Retinal pigment epithelial cell (primary cell): ENCODE data around the gene RAP1GDS1.

ENCODE experiments used
- DNase-seq: peaks from one replicate; pipeline ENCODE4 v3.0.0-alpha.2; 2010; ENCODE audit warnings: low read depth
- H3K4me3 ChIP-seq: 2 replicates; pipeline ENCODE4 v1.5.1; 2011; ENCODE audit warnings: mild to moderate bottlenecking, low read length, control low read depth, moderate library complexity
- TF ChIP-seq, protein P1 (sequence below): conservative IDR thresholded peaks from 2 replicates; pipeline ENCODE4 v1.5.1; 2011; ENCODE audit warnings: low read depth, low read length, control low read depth, inconsistent platforms

RAP1GDS1 gene

DNA sequence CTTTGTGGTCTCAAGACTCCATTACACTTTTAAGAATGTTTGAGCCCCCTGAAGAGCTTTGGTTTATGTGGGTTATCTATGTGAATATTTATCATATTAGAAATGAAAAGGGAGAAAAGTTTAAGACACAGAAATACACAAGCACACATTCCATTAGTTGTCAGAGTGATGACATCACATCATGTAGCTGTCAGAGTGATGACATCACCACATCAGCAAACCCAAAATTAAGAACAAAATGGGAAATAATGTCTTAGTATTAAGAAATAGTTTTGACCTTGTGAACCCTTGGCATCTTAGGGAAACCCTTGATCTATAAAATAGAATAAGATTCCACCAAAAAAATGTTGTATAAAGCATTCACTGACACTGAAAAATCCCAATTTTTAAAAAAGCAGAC is 201.3 kb downstream of the RAP1GDS1 start:
- DNase-seq, result no peak
- TF ChIP-seq, protein P1, sequence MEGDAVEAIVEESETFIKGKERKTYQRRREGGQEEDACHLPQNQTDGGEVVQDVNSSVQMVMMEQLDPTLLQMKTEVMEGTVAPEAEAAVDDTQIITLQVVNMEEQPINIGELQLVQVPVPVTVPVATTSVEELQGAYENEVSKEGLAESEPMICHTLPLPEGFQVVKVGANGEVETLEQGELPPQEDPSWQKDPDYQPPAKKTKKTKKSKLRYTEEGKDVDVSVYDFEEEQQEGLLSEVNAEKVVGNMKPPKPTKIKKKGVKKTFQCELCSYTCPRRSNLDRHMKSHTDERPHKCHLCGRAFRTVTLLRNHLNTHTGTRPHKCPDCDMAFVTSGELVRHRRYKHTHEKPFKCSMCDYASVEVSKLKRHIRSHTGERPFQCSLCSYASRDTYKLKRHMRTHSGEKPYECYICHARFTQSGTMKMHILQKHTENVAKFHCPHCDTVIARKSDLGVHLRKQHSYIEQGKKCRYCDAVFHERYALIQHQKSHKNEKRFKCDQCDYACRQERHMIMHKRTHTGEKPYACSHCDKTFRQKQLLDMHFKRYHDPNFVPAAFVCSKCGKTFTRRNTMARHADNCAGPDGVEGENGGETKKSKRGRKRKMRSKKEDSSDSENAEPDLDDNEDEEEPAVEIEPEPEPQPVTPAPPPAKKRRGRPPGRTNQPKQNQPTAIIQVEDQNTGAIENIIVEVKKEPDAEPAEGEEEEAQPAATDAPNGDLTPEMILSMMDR, result no peak
- H3K4me3 ChIP-seq, result no peak overlapping the region

DNA sequence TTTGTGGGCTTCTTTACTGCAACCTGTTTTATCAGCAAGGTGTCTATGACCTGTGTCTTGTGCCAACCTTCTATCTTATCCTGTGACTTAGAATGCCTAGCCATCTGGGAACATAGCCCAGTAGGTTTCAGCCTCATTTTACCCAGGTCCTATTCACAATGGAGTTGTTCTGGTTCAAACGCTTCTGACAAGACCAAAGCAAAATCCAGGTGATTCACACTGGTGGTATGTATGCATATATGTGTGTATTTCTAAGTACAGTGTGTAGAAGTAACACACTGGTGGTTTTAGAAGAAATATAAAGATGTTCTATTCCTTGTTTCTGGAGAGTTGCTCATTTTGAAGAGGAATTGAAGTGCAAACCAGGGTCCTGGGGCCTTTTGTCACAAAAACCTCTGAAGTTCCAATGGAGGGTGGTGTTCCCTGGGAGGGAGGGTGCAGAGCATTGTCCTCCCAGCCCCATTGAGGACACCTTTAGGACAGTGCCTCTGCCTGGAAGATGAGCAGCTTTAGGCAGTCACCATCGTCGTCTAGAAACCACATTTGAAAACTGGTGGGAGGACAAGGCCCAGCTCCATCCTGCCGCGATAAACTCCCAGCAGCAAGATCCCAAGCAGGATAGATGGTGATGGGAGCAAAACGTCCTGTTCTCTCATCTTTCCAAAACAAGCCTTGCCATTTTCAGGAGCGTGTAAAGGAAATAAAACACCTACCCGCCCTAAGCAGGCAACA is 205.8 kb downstream of the RAP1GDS1 start:
- no peak overlapping the region for H3K4me3 ChIP-seq
- TF ChIP-seq, protein P1, result no peak
- no peak for DNase-seq

DNA sequence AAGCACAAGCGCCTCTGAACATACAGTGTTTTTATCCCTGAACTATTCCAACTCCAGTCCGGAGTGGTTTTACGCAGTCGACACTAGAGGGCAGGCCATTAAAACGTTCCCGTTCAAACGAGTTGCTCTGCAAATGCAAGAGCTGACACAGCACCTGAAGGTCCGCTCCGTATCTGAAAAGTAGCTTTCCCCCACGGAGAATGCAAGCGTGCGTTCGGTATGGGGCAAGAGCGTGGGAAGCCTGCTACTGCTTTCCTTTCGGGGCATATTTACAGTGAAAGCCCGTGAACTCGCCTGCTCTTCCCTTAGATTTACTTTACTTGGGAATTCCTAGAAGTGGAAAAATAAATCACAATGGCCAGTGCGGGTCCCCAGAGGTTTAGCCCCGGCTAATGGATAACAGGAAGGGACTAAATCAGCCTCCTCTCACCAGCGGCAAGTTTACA is 206.5 kb downstream of the RAP1GDS1 start:
- TF ChIP-seq, protein P1, result peak; percentile 81
- peak overlapping the region; percentile 59 for H3K4me3 ChIP-seq
- DNase-seq, result peak; percentile 71

DNA sequence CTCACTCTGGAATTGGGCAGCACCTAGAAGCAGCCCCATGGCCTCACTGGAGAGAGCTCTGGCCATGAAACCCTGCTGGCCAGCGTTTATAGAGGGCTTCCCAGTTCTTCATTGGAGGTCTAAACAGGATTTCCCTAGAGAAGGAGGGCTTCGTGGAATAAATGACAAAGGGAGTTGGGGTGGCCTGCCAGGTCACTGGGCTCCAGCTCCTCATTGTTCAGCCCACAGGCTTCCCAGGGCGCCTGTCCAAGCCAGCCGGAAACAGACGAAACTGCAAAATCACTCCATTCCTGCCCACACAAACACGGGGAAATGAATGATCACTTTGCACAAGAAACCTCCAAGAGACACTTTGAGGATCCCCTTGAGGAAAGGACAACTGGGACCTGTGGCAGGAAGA is 207.5 kb downstream of the RAP1GDS1 start:
- H3K4me3 ChIP-seq, result no peak overlapping the region
- TF ChIP-seq, protein P1, result no peak
- no peak for DNase-seq

DNA sequence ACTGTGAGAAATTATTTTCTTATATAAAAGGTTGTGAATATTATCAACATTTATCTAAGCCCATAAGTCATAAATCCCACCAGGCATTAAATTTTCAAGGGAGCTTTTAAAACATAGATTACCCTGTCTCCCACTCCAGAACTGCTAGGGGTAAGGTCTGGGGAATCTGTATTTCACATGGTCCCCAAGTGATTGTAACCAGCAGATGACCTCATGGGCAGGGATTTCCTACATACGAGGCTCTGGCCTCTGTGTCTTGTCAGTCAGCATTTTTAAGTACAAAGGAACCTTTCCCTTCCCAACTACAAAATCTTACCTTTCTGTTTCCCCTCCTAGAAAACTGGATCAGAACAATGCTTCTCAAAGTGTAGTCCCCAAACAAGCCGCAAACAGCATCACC is 208.6 kb downstream of the RAP1GDS1 start:
- H3K4me3 ChIP-seq, result no peak overlapping the region
- TF ChIP-seq, protein P1, result no peak
- DNase-seq, result no peak

DNA sequence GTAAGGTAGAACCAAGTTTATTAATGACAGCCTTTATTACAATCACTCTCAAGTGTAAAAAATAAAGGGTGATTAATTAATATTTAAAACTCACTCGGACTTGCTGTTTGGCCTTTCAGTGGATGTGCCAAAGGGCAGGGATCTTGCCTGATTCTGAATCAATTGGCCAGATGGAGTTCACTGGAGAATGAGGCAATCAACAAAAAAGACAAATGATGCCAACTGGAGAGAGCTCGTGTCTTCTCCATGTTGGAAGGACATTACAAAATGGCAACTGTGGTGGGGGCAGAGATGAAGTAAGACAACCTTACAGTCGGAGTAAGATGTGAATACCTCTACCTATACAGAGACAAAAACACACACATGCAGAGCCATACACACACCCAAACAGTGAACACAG is 209.2 kb downstream of the RAP1GDS1 start:
- TF ChIP-seq, protein P1, result no peak
- no peak overlapping the region for H3K4me3 ChIP-seq
- no peak for DNase-seq

DNA sequence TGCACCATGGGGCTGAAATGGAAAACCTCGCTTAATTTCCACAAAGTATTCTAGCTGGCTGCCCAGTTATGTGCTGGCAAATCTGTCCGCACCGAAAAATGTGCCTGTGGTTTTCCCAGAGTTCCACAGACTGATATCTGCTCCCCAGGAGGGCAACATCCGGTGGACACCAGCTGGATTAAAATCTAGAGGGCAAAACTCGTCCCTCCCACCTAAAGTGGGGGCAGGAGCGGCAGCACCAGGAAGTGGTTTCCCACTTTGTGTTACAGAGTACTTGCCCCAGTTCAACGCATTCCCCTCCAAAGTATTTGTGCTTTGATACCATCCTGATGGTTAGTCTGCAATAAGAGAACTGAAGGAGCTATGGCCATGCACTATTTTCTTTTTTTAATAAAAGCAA is 209.6 kb downstream of the RAP1GDS1 start:
- DNase-seq, result no peak
- no peak overlapping the region for H3K4me3 ChIP-seq
- TF ChIP-seq, protein P1, result no peak
